Measurements from ENCODE around the gene NEB. TPM values are rescaled to one million over a fixed set of nuclear protein-coding genes. Genes with fewer than 3 reads are reported as not detected.
A peak's percentile ranks its signal among the peaks of the same experiment; 100 is the strongest.

Gene NEB
- total and polyA plus RNA-seq, 9 donors = 673 to 1,381 (median 1,001) TPM

GRCh38 chr2:151478011-151478410, 256.3 kb downstream of the NEB start:
- Histone ChIP-seq H3K4me1 (ENCODE audit: control insufficient read depth, insufficient read depth, low read length) (no peaks in the 10 kb centered on the region), H3K27ac (ENCODE audit: low read length) (no peak overlapping the region), H3K4me3 (ENCODE audit: low read length) (no peak overlapping the region), H3K9me3 (replicated peaks; ENCODE audit: control insufficient read depth, low read depth, low read length) (no peaks in the 10 kb centered on the region), H3K27me3 (ENCODE audit: control insufficient read depth, insufficient read depth, low read length) (no peaks in the 10 kb centered on the region), H3K36me3 (ENCODE audit: control insufficient read depth, insufficient read depth, low read length) (peaks cover 15% of the 10 kb centered on the region)
- no peak for DNase-seq
- 100% methylated on average over 4 of the region's 4 CpGs for WGBS (ENCODE audit: insufficient coverage)

GRCh38 chr2:151476287-151476686, 258.0 kb downstream of the NEB start:
- H3K27me3 ChIP-seq (ENCODE audit: control insufficient read depth, insufficient read depth, low read length) = no peaks in the 10 kb centered on the region
- no peaks in the 10 kb centered on the region for H3K4me1 ChIP-seq (ENCODE audit: control insufficient read depth, insufficient read depth, low read length)
- no peaks in the 10 kb centered on the region for H3K9me3 ChIP-seq (replicated peaks; ENCODE audit: control insufficient read depth, low read depth, low read length)
- DNase-seq = no peak
- H3K36me3 ChIP-seq (ENCODE audit: control insufficient read depth, insufficient read depth, low read length) = peaks cover 9% of the 10 kb centered on the region
- H3K4me3 ChIP-seq (ENCODE audit: low read length) = no peak overlapping the region
- H3K27ac ChIP-seq (ENCODE audit: low read length) = no peak overlapping the region
- WGBS (ENCODE audit: insufficient coverage) = no CpG with 5 or more reads among the region's 1 CpG

GRCh38 chr2:151475071-151475470, 259.2 kb downstream of the NEB start:
- Histone ChIP-seq H3K36me3 (ENCODE audit: control insufficient read depth, insufficient read depth, low read length) (peaks cover 11% of the 10 kb centered on the region), H3K27me3 (ENCODE audit: control insufficient read depth, insufficient read depth, low read length) (no peaks in the 10 kb centered on the region), H3K27ac (ENCODE audit: low read length) (no peak overlapping the region), H3K4me1 (ENCODE audit: control insufficient read depth, insufficient read depth, low read length) (no peaks in the 10 kb centered on the region), H3K4me3 (ENCODE audit: low read length) (no peak overlapping the region), H3K9me3 (replicated peaks; ENCODE audit: control insufficient read depth, low read depth, low read length) (no peaks in the 10 kb centered on the region)
- WGBS (ENCODE audit: insufficient coverage) = no CpG with 5 or more reads among the region's 2 CpGs
- DNase-seq = no peak

GRCh38 chr2:151472966-151473365, 261.3 kb downstream of the NEB start:
- peaks cover 13% of the 10 kb centered on the region for H3K36me3 ChIP-seq (ENCODE audit: control insufficient read depth, insufficient read depth, low read length)
- WGBS (ENCODE audit: insufficient coverage) = no CpG with 5 or more reads among the region's 3 CpGs

GRCh38 chr2:151470556-151470955, 263.7 kb downstream of the NEB start:
- no peaks in the 10 kb centered on the region for H3K27me3 ChIP-seq (ENCODE audit: control insufficient read depth, insufficient read depth, low read length)
- no CpG with 5 or more reads among the region's 1 CpG for WGBS (ENCODE audit: insufficient coverage)
- H3K27ac ChIP-seq (ENCODE audit: low read length) = no peak overlapping the region
- DNase-seq = no peak
- no peaks in the 10 kb centered on the region for H3K4me1 ChIP-seq (ENCODE audit: control insufficient read depth, insufficient read depth, low read length)
- H3K4me3 ChIP-seq (ENCODE audit: low read length) = no peak overlapping the region
- H3K9me3 ChIP-seq (replicated peaks; ENCODE audit: control insufficient read depth, low read depth, low read length) = no peaks in the 10 kb centered on the region
- peaks cover 19% of the 10 kb centered on the region for H3K36me3 ChIP-seq (ENCODE audit: control insufficient read depth, insufficient read depth, low read length)

More at GRCh38 chr2:151472966-151473365, 261.3 kb downstream of the NEB start:
- Histone ChIP-seq H3K4me1 (ENCODE audit: control insufficient read depth, insufficient read depth, low read length) (no peaks in the 10 kb centered on the region), H3K4me3 (ENCODE audit: low read length) (no peak overlapping the region), H3K27me3 (ENCODE audit: control insufficient read depth, insufficient read depth, low read length) (no peaks in the 10 kb centered on the region), H3K27ac (ENCODE audit: low read length) (no peak overlapping the region), H3K9me3 (replicated peaks; ENCODE audit: control insufficient read depth, low read depth, low read length) (no peaks in the 10 kb centered on the region)
- no peak for DNase-seq

GRCh38 chr2:151465771-151466170, 268.5 kb downstream of the NEB start:
- H3K27me3 ChIP-seq (ENCODE audit: control insufficient read depth, insufficient read depth, low read length) = no peaks in the 10 kb centered on the region
- H3K4me1 ChIP-seq (ENCODE audit: control insufficient read depth, insufficient read depth, low read length) = no peaks in the 10 kb centered on the region
- H3K36me3 ChIP-seq (ENCODE audit: control insufficient read depth, insufficient read depth, low read length) = peaks cover 33% of the 10 kb centered on the region
- no peak overlapping the region for H3K27ac ChIP-seq (ENCODE audit: low read length)
- H3K9me3 ChIP-seq (replicated peaks; ENCODE audit: control insufficient read depth, low read depth, low read length) = no peaks in the 10 kb centered on the region
- no CpG with 5 or more reads among the region's 3 CpGs for WGBS (ENCODE audit: insufficient coverage)
- DNase-seq = no peak
- no peak overlapping the region for H3K4me3 ChIP-seq (ENCODE audit: low read length)

- Histone ChIP-seq H3K9me3 (replicated peaks; ENCODE audit: control insufficient read depth, low read depth, low read length) (no peaks in the 10 kb centered on the region), H3K27me3 (ENCODE audit: control insufficient read depth, insufficient read depth, low read length) (no peaks in the 10 kb centered on the region), H3K36me3 (ENCODE audit: control insufficient read depth, insufficient read depth, low read length) (peaks cover 34% of the 10 kb centered on the region), H3K4me3 (ENCODE audit: low read length) (no peak overlapping the region), H3K27ac (ENCODE audit: low read length) (no peak overlapping the region), H3K4me1 (ENCODE audit: control insufficient read depth, insufficient read depth, low read length) (no peaks in the 10 kb centered on the region)
- DNase-seq = peak; percentile 77
- WGBS (ENCODE audit: insufficient coverage) = no CpG with 5 or more reads among the region's 1 CpG
These were observed 274.9 kb downstream of the NEB start for GRCh38 chr2:151459358-151459757.

- Histone ChIP-seq H3K36me3 (ENCODE audit: control insufficient read depth, insufficient read depth, low read length) (peaks cover 40% of the 10 kb centered on the region), H3K9me3 (replicated peaks; ENCODE audit: control insufficient read depth, low read depth, low read length) (no peaks in the 10 kb centered on the region), H3K4me3 (ENCODE audit: low read length) (no peak overlapping the region), H3K27ac (ENCODE audit: low read length) (no peak overlapping the region), H3K4me1 (ENCODE audit: control insufficient read depth, insufficient read depth, low read length) (no peaks in the 10 kb centered on the region), H3K27me3 (ENCODE audit: control insufficient read depth, insufficient read depth, low read length) (no peaks in the 10 kb centered on the region)
- WGBS (ENCODE audit: insufficient coverage) = 100% methylated on average over 2 of the region's 13 CpGs
- DNase-seq = no peak
These were observed 295.1 kb downstream of the NEB start for GRCh38 chr2:151439127-151439526.

GRCh38 chr2:151438506-151438905, 295.8 kb downstream of the NEB start:
- Histone ChIP-seq H3K9me3 (replicated peaks; ENCODE audit: control insufficient read depth, low read depth, low read length) (no peaks in the 10 kb centered on the region), H3K36me3 (ENCODE audit: control insufficient read depth, insufficient read depth, low read length) (peaks cover 42% of the 10 kb centered on the region), H3K4me1 (ENCODE audit: control insufficient read depth, insufficient read depth, low read length) (no peaks in the 10 kb centered on the region), H3K4me3 (ENCODE audit: low read length) (no peak overlapping the region), H3K27me3 (ENCODE audit: control insufficient read depth, insufficient read depth, low read length) (no peaks in the 10 kb centered on the region), H3K27ac (ENCODE audit: low read length) (no peak overlapping the region)
- no peak for DNase-seq
- WGBS (ENCODE audit: insufficient coverage) = no CpG with 5 or more reads among the region's 4 CpGs

- Histone ChIP-seq H3K27me3 (ENCODE audit: control insufficient read depth, insufficient read depth, low read length) (no peaks in the 10 kb centered on the region), H3K9me3 (replicated peaks; ENCODE audit: control insufficient read depth, low read depth, low read length) (no peaks in the 10 kb centered on the region), H3K27ac (ENCODE audit: low read length) (no peak overlapping the region), H3K36me3 (ENCODE audit: control insufficient read depth, insufficient read depth, low read length) (peaks cover 48% of the 10 kb centered on the region), H3K4me3 (ENCODE audit: low read length) (no peak overlapping the region), H3K4me1 (ENCODE audit: control insufficient read depth, insufficient read depth, low read length) (no peaks in the 10 kb centered on the region)
- no CpG with 5 or more reads among the region's 3 CpGs for WGBS (ENCODE audit: insufficient coverage)
- DNase-seq = peak; percentile 30
These were observed 296.6 kb downstream of the NEB start for GRCh38 chr2:151437630-151438029.
